IMR-90 (cell line): ENCODE results near the gene LUZP2. TPM values are rescaled to one million over a fixed set of nuclear protein-coding genes. Genes with fewer than 3 reads are reported as not detected.
A peak's percentile ranks its signal among the peaks of the same experiment; 100 is the strongest.

Experiments used
- ATAC-seq: fragments of 200-7000 bp; cut with Tn5 transposase; 2 replicates; pipeline ENCODE4 v1.9.1; 2020; ENCODE audit warnings: low read depth, mild to moderate bottlenecking, moderate library complexity
- BruUV-seq: library from RNA; stranded (reverse); fragments of 400-500 nt; replicated peaks from 2 replicates; lab custom pipeline; 2021; lab: Mats Ljungman, UMichigan
- CTCF ChIA-PET: fragments of 300-600 bp; formaldehyde crosslinking; extraction: SDS; loops from one replicate; lab custom pipeline; 2021; ENCODE audit warnings: antibody characterized with exemption; lab: Yijun Ruan, JAX
- POLR2A ChIA-PET: fragments of 300-600 bp; sonication (Branson Sonifier 250); formaldehyde crosslinking; loops from one replicate; lab custom pipeline; 2022; ENCODE audit warnings: antibody characterized with exemption; ENCODE audit not compliant: unreplicated experiment; lab: Charles Lee
- DNase-seq: peaks from one replicate; pipeline ENCODE4 v3.0.0; 2013
- H2AFZ ChIP-seq: replicated peaks from 2 replicates; pipeline ENCODE3; 2013; ENCODE audit warnings: low read length, mild to moderate bottlenecking; ENCODE audit not compliant: poor library complexity
- H2AK5ac ChIP-seq: 2 replicates; pipeline ENCODE4 v1.6.1; 2013; ENCODE audit warnings: low read depth, low read length, inconsistent platforms
- H2AK9ac ChIP-seq: replicated peaks from 2 replicates; pipeline ENCODE3; 2013; ENCODE audit warnings: mild to moderate bottlenecking, low read depth, low read length, moderate library complexity; ENCODE audit not compliant: poor library complexity
- H2BK120ac ChIP-seq: 2 replicates; pipeline ENCODE4 v1.6.1; 2013; ENCODE audit warnings: low read depth, low read length, inconsistent platforms
- H2BK15ac ChIP-seq: 3 replicates; pipeline ENCODE4 v1.6.1; 2013; ENCODE audit warnings: low read depth, low read length, inconsistent platforms
- H2BK20ac ChIP-seq: 2 replicates; pipeline ENCODE4 v1.6.1; 2013; ENCODE audit warnings: low read depth, mild to moderate bottlenecking, inconsistent platforms, low read length, moderate library complexity
- H2BK5ac ChIP-seq: 2 replicates; pipeline ENCODE4 v1.6.1; 2013; ENCODE audit warnings: mild to moderate bottlenecking, low read depth, low read length, inconsistent platforms; ENCODE audit not compliant: poor library complexity, severe bottlenecking
- H3K14ac ChIP-seq: replicated peaks from 2 replicates; pipeline ENCODE4 v1.6.1; 2013; ENCODE audit warnings: low read depth, low read length, inconsistent platforms
- H3K18ac ChIP-seq: 2 replicates; pipeline ENCODE4 v1.6.1; 2013; ENCODE audit warnings: low read depth, low read length, control low read depth
- H3K23ac ChIP-seq: 2 replicates; pipeline ENCODE4 v1.6.1; 2013; ENCODE audit warnings: low read depth, low read length, inconsistent platforms
- H3K27ac ChIP-seq: 2 replicates; pipeline ENCODE4 v1.5.1; 2013; ENCODE audit warnings: mild to moderate bottlenecking, control low read depth, low read length; ENCODE audit not compliant: insufficient read depth
- H3K27me3 ChIP-seq: 2 replicates; pipeline ENCODE4 v1.6.1; 2013; ENCODE audit warnings: low read length; ENCODE audit not compliant: control insufficient read depth, insufficient read depth
- H3K36me3 ChIP-seq: 2 replicates; pipeline ENCODE4 v1.6.1; 2013; ENCODE audit warnings: low read length, mixed read lengths; ENCODE audit not compliant: control insufficient read depth, insufficient read depth
- H3K4ac ChIP-seq: 2 replicates; pipeline ENCODE4 v1.6.1; 2013; ENCODE audit warnings: low read depth, low read length, inconsistent platforms
- H3K4me1 ChIP-seq: 2 replicates; pipeline ENCODE4 v1.6.1; 2013; ENCODE audit warnings: low read length, mixed read lengths; ENCODE audit not compliant: control insufficient read depth, insufficient read depth
- H3K4me2 ChIP-seq: 2 replicates; pipeline ENCODE4 v1.6.1; 2013; ENCODE audit warnings: low read depth, mild to moderate bottlenecking, control low read depth, low read length, moderate library complexity
- H3K4me3 ChIP-seq: 2 replicates; pipeline ENCODE4 v1.5.1; 2013; ENCODE audit warnings: low read depth, mild to moderate bottlenecking, control low read depth, low read length, moderate library complexity; ENCODE audit not compliant: insufficient read depth
- H3K56ac ChIP-seq: 2 replicates; pipeline ENCODE4 v1.6.1; 2013; ENCODE audit warnings: low read length, inconsistent platforms; ENCODE audit not compliant: insufficient read depth; ENCODE audit errors: extremely low read depth
- H3K79me1 ChIP-seq, 2 experiments: 2 replicates each; pipeline ENCODE4 v1.6.1; 2013; ENCODE audit warnings: low read length in 2 of 2, inconsistent platforms in 1 of 2, low read depth in 1 of 2
- H3K9ac ChIP-seq: 2 replicates; pipeline ENCODE4 v1.6.1; 2013; ENCODE audit warnings: low read depth, low read length, control low read depth
- H3K9me1 ChIP-seq: 2 replicates; pipeline ENCODE4 v1.6.1; 2013; ENCODE audit warnings: low read length, inconsistent platforms; ENCODE audit not compliant: insufficient read depth
- H3K9me3 ChIP-seq: 2 replicates; pipeline ENCODE4 v1.6.1; 2013; ENCODE audit warnings: low read length; ENCODE audit not compliant: control insufficient read depth, insufficient read depth
- H4K20me1 ChIP-seq: 2 replicates; pipeline ENCODE4 v1.6.1; 2013; ENCODE audit warnings: low read length, inconsistent platforms; ENCODE audit not compliant: insufficient read depth
- H4K5ac ChIP-seq: 2 replicates; pipeline ENCODE4 v1.6.1; 2013; ENCODE audit warnings: mild to moderate bottlenecking, low read depth, low read length, control low read depth
- H4K8ac ChIP-seq, 2 experiments: 2 replicates each; pipeline ENCODE4 v1.6.1; 2013; ENCODE audit warnings: low read depth in 2 of 2, low read length in 2 of 2, control low read depth in 1 of 2, inconsistent platforms in 1 of 2
- H4K91ac ChIP-seq: 2 replicates; pipeline ENCODE4 v1.6.1; 2013; ENCODE audit warnings: low read depth, low read length, inconsistent platforms; ENCODE audit not compliant: insufficient read depth
- CEBPB ChIP-seq: IDR thresholded peaks from 2 replicates; pipeline ENCODE4 v1.6.1; 2012; ENCODE audit warnings: low read depth, low read length, improper control_type of control experiment
- CHD1 ChIP-seq: IDR thresholded peaks from 2 replicates; pipeline ENCODE4 v1.6.1; 2012; ENCODE audit warnings: low read depth, low read length, improper control_type of control experiment
- FOS ChIP-seq: fragments of 150-350 bp; IDR thresholded peaks from 2 replicates; pipeline ENCODE4 v1.6.1; 2016; ENCODE audit warnings: low read depth, low read length
- MAFK ChIP-seq: IDR thresholded peaks from 2 replicates; pipeline ENCODE4 v1.6.1; 2012; ENCODE audit warnings: low read depth, low read length, improper control_type of control experiment
- MXI1 ChIP-seq: IDR thresholded peaks from 2 replicates; pipeline ENCODE4 v1.6.1; 2012; ENCODE audit warnings: low read depth, mild to moderate bottlenecking, low read length, moderate library complexity, borderline replicate concordance
- NFE2L2 ChIP-seq: fragments of 150-350 bp; IDR thresholded peaks from 2 replicates; pipeline ENCODE4 v1.6.1; 2016; ENCODE audit warnings: low read depth, mild to moderate bottlenecking, low read length
- RAD21 ChIP-seq: IDR thresholded peaks from 2 replicates; pipeline ENCODE4 v1.6.1; 2012; ENCODE audit warnings: low read length, improper control_type of control experiment
- RCOR1 ChIP-seq: IDR thresholded peaks from 2 replicates; pipeline ENCODE4 v1.6.1; 2012; ENCODE audit warnings: mild to moderate bottlenecking, low read length, improper control_type of control experiment; ENCODE audit not compliant: insufficient replicate concordance
- RFX5 ChIP-seq: IDR thresholded peaks from 2 replicates; pipeline ENCODE4 v1.8.0; 2012; ENCODE audit warnings: low read depth, mild to moderate bottlenecking, low read length, moderate library complexity
- SMC3 ChIP-seq: fragments of 150-350 bp; IDR thresholded peaks from 2 replicates; pipeline ENCODE4 v1.6.1; 2016; ENCODE audit warnings: low read depth, mild to moderate bottlenecking, antibody characterized with exemption, low read length, moderate library complexity
- WGBS, 2 experiments: methylation state at CpG; one replicate each; pipeline versions ENCODE4 v1.1.5 to v1.1.7; 2013; ENCODE audit warnings: missing lambda C conversion rate in 2 of 2; ENCODE audit not compliant: insufficient read length in 1 of 2; ENCODE audit errors: extremely low coverage in 2 of 2; 5-methylcytosine and 5-hydroxymethylcytosine counted together
- dilution Hi-C: fragments of 300-500 bp; cut with HindIII; formaldehyde crosslinking; loops from one replicate; pipeline ENCODE4 v1.14.3; 2018; ENCODE audit warnings: low sequenced_read_pairs; ENCODE audit not compliant: unreplicated experiment
- in situ Hi-C: fragments of 300-500 bp; cut with MboI; formaldehyde crosslinking; loops from 3 replicates; pipeline ENCODE4 v1.14.3; 2019; ENCODE audit warnings: low sequenced_read_pairs, inconsistent platforms, mixed read lengths
- intact Hi-C: fragments of 100-400 bp; cut with micrococcal nuclease; formaldehyde crosslinking; loops from 2 replicates; pipeline ENCODE4 v1.10.0; 2022
- polyA plus RNA-seq, 3 experiments: library from polyadenylated mRNA; depleted of rRNA; stranded (reverse); fragments of >200 nt; gene quantifications; 2 replicates each; pipeline ENCODE4 v1.2.3, GENCODE V29; 2012; ENCODE audit warnings: low replicate concordance in 1 of 3
- total RNA-seq: library from RNA; depleted of rRNA; stranded (reverse); fragments of >200 nt; gene quantifications from 2 replicates; pipeline ENCODE4 v1.2.3, GENCODE V29; 2012
- TF ChIP-seq, protein P1 (sequence below): fragments of 150-350 bp; IDR thresholded peaks from 2 replicates; pipeline ENCODE4 v1.6.1; 2016; ENCODE audit warnings: low read depth, mild to moderate bottlenecking, low read length, moderate library complexity, borderline replicate concordance
- TF ChIP-seq, protein P2 (sequence below): fragments of 150-350 bp; IDR thresholded peaks from 2 replicates; pipeline ENCODE4 v1.6.1; 2017; ENCODE audit warnings: mild to moderate bottlenecking, antibody characterized with exemption, low read length, low read depth
- TF ChIP-seq, protein P3 (sequence below): conservative IDR thresholded peaks from 2 replicates; pipeline ENCODE4 v1.5.1; 2012; ENCODE audit warnings: mild to moderate bottlenecking, low read depth, low read length, improper control_type of control experiment

Gene LUZP2
- total and polyA plus RNA-seq, 2 of the 4 experiments (the other 2 are of a cell fraction): 0.89 to 2.0 TPM

DNA sequence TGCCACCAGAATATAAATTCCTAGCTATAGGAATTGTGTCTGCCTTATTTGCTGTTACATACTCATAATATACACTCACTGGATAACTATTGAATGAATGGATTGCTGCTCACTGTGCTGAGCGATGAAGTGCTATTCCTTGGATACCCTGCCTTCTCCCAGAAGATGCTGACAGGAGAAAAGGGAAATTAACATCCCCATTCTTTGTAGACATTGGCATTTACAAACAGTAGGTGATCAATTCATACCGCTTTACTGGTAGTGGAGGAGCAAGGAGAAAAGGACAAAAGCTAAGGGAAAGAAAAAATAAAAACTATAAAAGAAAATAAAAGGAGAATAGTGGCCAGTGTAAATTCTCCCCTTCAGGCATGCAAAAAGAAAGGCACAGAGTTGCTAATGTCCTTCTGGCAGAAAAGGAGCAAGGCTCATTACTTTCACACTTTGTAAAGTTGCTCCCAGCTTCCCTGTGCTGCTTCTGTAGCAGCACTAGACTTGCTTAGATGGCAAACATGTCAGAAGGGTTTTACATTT, 183.0 kb downstream of the LUZP2 start:
- Histone ChIP-seq H4K91ac (no peak overlapping the region), H3K4ac (no peak overlapping the region), H3K4me1 (no peaks in the 10 kb centered on the region), H2AK5ac (no peak overlapping the region), H3K23ac (no peak overlapping the region), H2AFZ (no peak overlapping the region), H3K9me1 (no peaks in the 10 kb centered on the region), H4K5ac (no peak overlapping the region), H3K36me3 (no peaks in the 10 kb centered on the region), H3K4me3 (no peak overlapping the region), H2BK20ac (no peak overlapping the region), H3K18ac (no peak overlapping the region), H4K20me1 (no peaks in the 10 kb centered on the region), H3K27me3 (no peaks in the 10 kb centered on the region), H3K4me2 (no peak overlapping the region), H3K9me3 (no peaks in the 10 kb centered on the region), H3K56ac (no peak overlapping the region), H4K8ac (no peak overlapping the region), H3K9ac (no peak overlapping the region), H2BK120ac (no peak overlapping the region), H3K14ac (no peak overlapping the region), H2BK5ac (no peak overlapping the region), H3K27ac (no peak overlapping the region), H2BK15ac (no peak overlapping the region), H2AK9ac (no peak overlapping the region), H3K79me1 (no peaks in the 10 kb centered on the region)
- no CpG with 5 or more reads among the region's 2 CpGs for WGBS, 2 experiments
- intact Hi-C loops: no loop called here
- dilution Hi-C loops: no loop called here
- ATAC-seq: peak; percentile 44
- TF ChIP-seq CEBPB (no peak), FOS (no peak), MAFK (no peak), MXI1 (no peak), NFE2L2 (no peak), RCOR1 (no peak), RAD21 (no peak), SMC3 (no peak), RFX5 (no peak), CHD1 (no peak)
- TF ChIP-seq, protein P1, sequence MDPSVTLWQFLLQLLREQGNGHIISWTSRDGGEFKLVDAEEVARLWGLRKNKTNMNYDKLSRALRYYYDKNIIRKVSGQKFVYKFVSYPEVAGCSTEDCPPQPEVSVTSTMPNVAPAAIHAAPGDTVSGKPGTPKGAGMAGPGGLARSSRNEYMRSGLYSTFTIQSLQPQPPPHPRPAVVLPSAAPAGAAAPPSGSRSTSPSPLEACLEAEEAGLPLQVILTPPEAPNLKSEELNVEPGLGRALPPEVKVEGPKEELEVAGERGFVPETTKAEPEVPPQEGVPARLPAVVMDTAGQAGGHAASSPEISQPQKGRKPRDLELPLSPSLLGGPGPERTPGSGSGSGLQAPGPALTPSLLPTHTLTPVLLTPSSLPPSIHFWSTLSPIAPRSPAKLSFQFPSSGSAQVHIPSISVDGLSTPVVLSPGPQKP: no peak
- TF ChIP-seq, protein P2, sequence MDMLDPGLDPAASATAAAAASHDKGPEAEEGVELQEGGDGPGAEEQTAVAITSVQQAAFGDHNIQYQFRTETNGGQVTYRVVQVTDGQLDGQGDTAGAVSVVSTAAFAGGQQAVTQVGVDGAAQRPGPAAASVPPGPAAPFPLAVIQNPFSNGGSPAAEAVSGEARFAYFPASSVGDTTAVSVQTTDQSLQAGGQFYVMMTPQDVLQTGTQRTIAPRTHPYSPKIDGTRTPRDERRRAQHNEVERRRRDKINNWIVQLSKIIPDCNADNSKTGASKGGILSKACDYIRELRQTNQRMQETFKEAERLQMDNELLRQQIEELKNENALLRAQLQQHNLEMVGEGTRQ: no peak
- TF ChIP-seq, protein P3, sequence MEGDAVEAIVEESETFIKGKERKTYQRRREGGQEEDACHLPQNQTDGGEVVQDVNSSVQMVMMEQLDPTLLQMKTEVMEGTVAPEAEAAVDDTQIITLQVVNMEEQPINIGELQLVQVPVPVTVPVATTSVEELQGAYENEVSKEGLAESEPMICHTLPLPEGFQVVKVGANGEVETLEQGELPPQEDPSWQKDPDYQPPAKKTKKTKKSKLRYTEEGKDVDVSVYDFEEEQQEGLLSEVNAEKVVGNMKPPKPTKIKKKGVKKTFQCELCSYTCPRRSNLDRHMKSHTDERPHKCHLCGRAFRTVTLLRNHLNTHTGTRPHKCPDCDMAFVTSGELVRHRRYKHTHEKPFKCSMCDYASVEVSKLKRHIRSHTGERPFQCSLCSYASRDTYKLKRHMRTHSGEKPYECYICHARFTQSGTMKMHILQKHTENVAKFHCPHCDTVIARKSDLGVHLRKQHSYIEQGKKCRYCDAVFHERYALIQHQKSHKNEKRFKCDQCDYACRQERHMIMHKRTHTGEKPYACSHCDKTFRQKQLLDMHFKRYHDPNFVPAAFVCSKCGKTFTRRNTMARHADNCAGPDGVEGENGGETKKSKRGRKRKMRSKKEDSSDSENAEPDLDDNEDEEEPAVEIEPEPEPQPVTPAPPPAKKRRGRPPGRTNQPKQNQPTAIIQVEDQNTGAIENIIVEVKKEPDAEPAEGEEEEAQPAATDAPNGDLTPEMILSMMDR: no peak
- POLR2A ChIA-PET: no interaction called here
- BruUV-seq: no TSS peak
- CTCF ChIA-PET: interaction anchor here (0.6 kb wide), 1 partner anchor 112 kb away, joined by 3 read pairs; no protein-coding TSS in a partner anchor
- DNase-seq: peak; percentile 22
- in situ Hi-C loops: no loop called here
